Gastrocnemius medialis (tissue), 4 donors: ENCODE data around the gene RIOX2. TPM values are rescaled to one million over a fixed set of nuclear protein-coding genes. Genes with fewer than 3 reads are reported as not detected.

Experiments
- ATAC-seq, 2 donors: fragments of 150-250 bp; one replicate each; pipeline ENCODE4 v1.9.1; 2016
- DNase-seq, 2 donors: peaks; one replicate each; pipeline ENCODE4 v3.0.0-alpha.2; 2019
- H3K27ac ChIP-seq, 4 donors: fragments of 200-600 bp; sonication (generic); 1 replicate in 1 of 4; 2 replicates in 3 of 4; pipeline ENCODE4 v1.5.1; 2016 to 2018; ENCODE audit warnings: mild to moderate bottlenecking in 2 of 4, moderate library complexity in 1 of 4
- H3K27me3 ChIP-seq, 3 donors: fragments of 200-600 bp; sonication (generic) in 2 of 3; 1 replicate in 1 of 3; 2 replicates in 2 of 3; pipeline versions ENCODE4 v1.5.1 to v1.6.0; 2016 to 2019; ENCODE audit warnings: mild to moderate bottlenecking in 1 of 3, moderate library complexity in 1 of 3
- H3K36me3 ChIP-seq, 2 donors: fragments of 200-600 bp; sonication (generic) in 1 of 2; one replicate each; pipeline ENCODE4 v1.5.1; 2017 to 2018
- H3K4me1 ChIP-seq, 2 donors: fragments of 200-600 bp; sonication (generic) in 1 of 2; one replicate each; pipeline ENCODE4 v1.5.1; 2016 to 2017; ENCODE audit warnings: mild to moderate bottlenecking in 2 of 2
- H3K4me3 ChIP-seq, 4 donors: fragments of 200-600 bp; sonication (generic) in 3 of 4; 1 replicate in 1 of 4; 2 replicates in 3 of 4; pipeline ENCODE4 v1.5.1; 2016 to 2019; ENCODE audit warnings: mild to moderate bottlenecking in 2 of 4
- H3K9me3 ChIP-seq, 3 donors: fragments of 200-600 bp; sonication (generic) in 2 of 3; 1 replicate in 1 of 3; 2 replicates in 2 of 3; pipeline ENCODE4 v1.5.1; 2016 to 2019
- CTCF ChIP-seq, 5 experiments: fragments of 450-650 bp in 3 of 5; fragments of 200-600 bp in 2 of 5; sonication (generic) in 2 of 5; IDR thresholded peaks in 4 of 5; conservative IDR thresholded peaks in 1 of 5; 1 replicate in 4 of 5; 2 replicates in 1 of 5; pipeline ENCODE4 v1.5.1; 2016 to 2019; ENCODE audit warnings: antibody characterized with exemption in 5 of 5, mild to moderate bottlenecking in 3 of 5, moderate library complexity in 3 of 5
- POLR2A ChIP-seq, 2 donors: fragments of 450-650 bp; IDR thresholded peaks; one replicate each; pipeline ENCODE4 v1.6.1; 2017; ENCODE audit warnings: antibody characterized with exemption in 2 of 2, mild to moderate bottlenecking in 2 of 2, moderate library complexity in 2 of 2
- in situ Hi-C, 4 donors: fragments of 200-750 bp; cut with MboI; loops; one replicate each; pipeline versions ENCODE4 v1.15.0 to v1.8.0; 2017; ENCODE audit warnings: low sequenced_read_pairs in 4 of 4
- intact Hi-C: fragments of 100-400 bp; cut with DNase I; formaldehyde crosslinking; loops from one replicate; pipeline ENCODE4 v1.15.1; 2023; ENCODE audit warnings: low total_unique reads
- total RNA-seq, 4 donors: library from RNA; depleted of rRNA; stranded (reverse); fragments of >200 nt; gene quantifications; one replicate each; pipeline versions ENCODE4 v1.1.0 to v1.2.3, GENCODE V29; 2016

RIOX2 gene
- total RNA-seq, 4 donors from 2014 or later: 27.4 to 57.3 (median 49.6) TPM

GRCh38 chr3:97937205-97937604 lies 35.0 kb downstream of the RIOX2 start:
- no peak for ATAC-seq
- TF ChIP-seq POLR2A (IDR thresholded peaks at IDR 0.05) (no peak), CTCF (IDR thresholded peaks at IDR 0.05 in 4 of 5, conservative IDR thresholded peaks at IDR 0.05 in 1 of 5) (no peak)
- no peaks in the 10 kb centered on the region for H3K9me3 ChIP-seq
- H3K4me1 ChIP-seq: peaks cover 0 to 7% of the 10 kb centered on the region in 2 donors
- in situ Hi-C loops (no loop called here), intact Hi-C loops (no loop called here)
- no peak overlapping the region for H3K27ac ChIP-seq
- no peak for DNase-seq
- no peak overlapping the region for H3K4me3 ChIP-seq
- peaks cover 0 to 76% of the 10 kb centered on the region in 2 donors for H3K36me3 ChIP-seq
- H3K27me3 ChIP-seq: no peaks in the 10 kb centered on the region

- intact Hi-C loops (no loop called here), in situ Hi-C loops (no loop called here)
- DNase-seq (no peak), ATAC-seq (no peak)
- Histone ChIP-seq H3K36me3 (peaks cover 0 to 66% of the 10 kb centered on the region in 2 donors), H3K27ac (no peak overlapping the region), H3K4me3 (no peak overlapping the region), H3K27me3 (no peaks in the 10 kb centered on the region), H3K4me1 (peaks cover 0 to 7% of the 10 kb centered on the region in 2 donors), H3K9me3 (no peaks in the 10 kb centered on the region)
- no peak for TF ChIP-seq CTCF (IDR thresholded peaks at IDR 0.05 in 4 of 5, conservative IDR thresholded peaks at IDR 0.05 in 1 of 5)
- TF ChIP-seq POLR2A (IDR thresholded peaks at IDR 0.05): no peak
These were observed 36.4 kb downstream of the RIOX2 start for GRCh38 chr3:97935842-97936241.

GRCh38 chr3:97934980-97935695 lies 37.1 kb downstream of the RIOX2 start:
- intact Hi-C loops: no loop called here

GRCh38 chr3:97932387-97932801 lies 39.8 kb downstream of the RIOX2 start:
- TF ChIP-seq POLR2A (IDR thresholded peaks at IDR 0.05) (no peak), CTCF (IDR thresholded peaks at IDR 0.05 in 4 of 5, conservative IDR thresholded peaks at IDR 0.05 in 1 of 5) (no peak)
- no peak overlapping the region for H3K4me3 ChIP-seq
- intact Hi-C loops: no loop called here
- in situ Hi-C loops: no loop called here
- peaks cover 0 to 49% of the 10 kb centered on the region in 2 donors for H3K36me3 ChIP-seq
- DNase-seq: no peak
- H3K9me3 ChIP-seq: no peaks in the 10 kb centered on the region
- H3K27me3 ChIP-seq: no peaks in the 10 kb centered on the region
- no peak for ATAC-seq
- no peak overlapping the region for H3K27ac ChIP-seq
- H3K4me1 ChIP-seq: peaks cover 0 to 7% of the 10 kb centered on the region in 2 donors

More at GRCh38 chr3:97934980-97935695, 37.1 kb downstream of the RIOX2 start:
- H3K4me1 ChIP-seq: peaks cover 0 to 7% of the 10 kb centered on the region in 2 donors
- ATAC-seq: no peak
- H3K27me3 ChIP-seq: no peaks in the 10 kb centered on the region
- TF ChIP-seq CTCF (IDR thresholded peaks at IDR 0.05 in 4 of 5, conservative IDR thresholded peaks at IDR 0.05 in 1 of 5) (no peak), POLR2A (IDR thresholded peaks at IDR 0.05) (no peak)
- DNase-seq: no peak
- H3K9me3 ChIP-seq: no peaks in the 10 kb centered on the region
- H3K27ac ChIP-seq: no peak overlapping the region
- peaks cover 0 to 67% of the 10 kb centered on the region in 2 donors for H3K36me3 ChIP-seq
- H3K4me3 ChIP-seq: no peak overlapping the region
- in situ Hi-C loops: no loop called here
